Adrenal gland (tissue), 5 donors: ENCODE data around the gene DCLK2.

Source experiments
- CTCF ChIP-seq, 6 experiments: fragments of 450-650 bp in 4 of 6; fragments of 200-600 bp in 2 of 6; sonication (generic) in 1 of 6; IDR thresholded peaks; 1 replicate in 5 of 6; 2 replicates in 1 of 6; pipeline versions ENCODE4 v1.5.1 to v1.8.0; 2016 to 2021; ENCODE audit warnings: antibody characterized with exemption in 6 of 6, mild to moderate bottlenecking in 2 of 6, moderate library complexity in 1 of 6
- POLR2A ChIP-seq, 2 donors: fragments of 450-650 bp; IDR thresholded peaks; one replicate each; pipeline ENCODE4 v1.6.1; 2017; ENCODE audit warnings: antibody characterized with exemption in 2 of 2, mild to moderate bottlenecking in 2 of 2, moderate library complexity in 1 of 2
- donor health status: DM: no; HTN: no; CAD: no.

GRCh38 chr4:150280081-150280895, 202.0 kb downstream of the DCLK2 start:
- no peak for TF ChIP-seq CTCF (IDR thresholded peaks at IDR 0.05)
- TF ChIP-seq POLR2A (IDR thresholded peaks at IDR 0.05), result no peak
